Measurements from ENCODE around the gene DNAAF3. TPM values are rescaled to one million over a fixed set of nuclear protein-coding genes. Genes with fewer than 3 reads are reported as not detected.

DNAAF3 gene
- total RNA-seq, 1 experiment from 2014 or later, result 52.8 TPM

GRCh38 chr19:55146705-55147273 lies 19.6 kb downstream of the DNAAF3 start:
- Histone ChIP-seq H3K9ac (ENCODE audit: low read length) (peak overlapping the region; percentile 70), H3K9me2 (ENCODE audit: insufficient read depth) (no peaks in the 10 kb centered on the region), H3K27me3 (ENCODE audit: insufficient read depth, low read length) (no peaks in the 10 kb centered on the region), H3K4me3 (replicated peaks in 1 of 2; ENCODE audit: low read depth in 1 of 2, low read length in 2 of 2) (peak overlapping the region; percentile 60 to 69), H3K4me2 (ENCODE audit: low read length) (peak overlapping the region; percentile 88), H3K36me3 (ENCODE audit: control insufficient read depth in 1 of 2, insufficient read depth in 2 of 2, low read length in 2 of 2) (0 out of 4 replicates have a peak, but pooled peaks cover 0 to 4% of the 10 kb centered on the region in 2 experiments), H3K4me1 (ENCODE audit: control insufficient read depth in 1 of 2, insufficient read depth in 2 of 2, low read length in 2 of 2) (peaks cover 16 to 60% of the 10 kb centered on the region in 2 experiments), H3K79me2 (ENCODE audit: insufficient read depth, low read length) (peaks cover 4% of the 10 kb centered on the region), H3K27ac (ENCODE audit: low read depth, low read length) (peak overlapping the region; percentile 99), H2AFZ (ENCODE audit: low read depth, low read length, poor library complexity, severe bottlenecking) (no peak overlapping the region), H3K9me3 (ENCODE audit: control insufficient read depth in 1 of 2, insufficient read depth in 1 of 2, low read depth in 1 of 2, low read length in 2 of 2) (no peaks in the 10 kb centered on the region), H4K20me1 (ENCODE audit: insufficient read depth) (no peaks in the 10 kb centered on the region)
- ATAC-seq, result peak; percentile 92
- ChIA-PET POLR2A (interaction anchor here (0.6 to 2.9 kb wide), 17 partner anchors 9 to 496 kb away, joined by 3 to 24 read pairs (median 4); partner anchors contain the start of genes DNAAF3, KMT5C, PPP1R12C and TNNI3), RAD21 (ENCODE audit: low non-redundant PET in 1 of 2, low total read pairs in 2 of 2, uncharacterized antibody in 2 of 2, unreplicated experiment in 2 of 2) (interaction anchor here (0.6 to 1.8 kb wide), 7 partner anchors 9 to 496 kb away, joined by 3 to 13 read pairs (median 4); partner anchors contain the start of genes ZNF581 (in 1 of the 2) and ZNF784 (in 1 of the 2)), CTCF (interaction anchor here (0.6 to 4.4 kb wide), 19 partner anchors 10 to 507 kb away, joined by 3 to 53 read pairs (median 4); partner anchors contain the start of genes DNAAF3, FIZ1, ISOC2 and PPP1R12C)
- intact Hi-C loops (cut with micrococcal nuclease), result loop anchor here (10.0 kb wide), 1 partner anchor 488 kb away; no protein-coding TSS in a partner anchor
- peak; percentile 61 for DNase-seq (ENCODE audit: low read depth, low spot score)
- no TSS peak for BruUV-seq (replicated peaks)
- TF ChIP-seq CBX3 (IDR thresholded peaks at IDR 0.05; ENCODE audit: low read depth) (no peak), EZH2phosphoT487 (IDR thresholded peaks at IDR 0.05; ENCODE audit: borderline replicate concordance) (no peak), SP1 (IDR thresholded peaks at IDR 0.05; ENCODE audit: low read depth) (peak; percentile 65), POLR2AphosphoS5 (IDR thresholded peaks at IDR 0.05; ENCODE audit: low read depth, low read length) (peak; percentile 67), POLR2A (IDR thresholded peaks at IDR 0.05; ENCODE audit: borderline replicate concordance, extremely low read depth, insufficient read depth, insufficient read length) (peak; percentile 36), SIN3A (IDR thresholded peaks at IDR 0.05; ENCODE audit: low read depth) (peak; percentile 31; the same call in 1 of the 2 replicates), JUND (IDR thresholded peaks at IDR 0.05) (no peak), CEBPB (IDR thresholded peaks at IDR 0.05; ENCODE audit: low read depth) (no peak), TCF7L2 (IDR thresholded peaks at IDR 0.05; ENCODE audit: borderline replicate concordance, extremely low read depth, insufficient read depth, insufficient read length) (no peak), RAD21 (IDR thresholded peaks at IDR 0.05; ENCODE audit: low read depth) (no peak), ELF1 (IDR thresholded peaks at IDR 0.05; ENCODE audit: borderline replicate concordance, low read depth) (no peak), MAX (IDR thresholded peaks at IDR 0.05) (peak; percentile 63), ZFX (IDR thresholded peaks at IDR 0.05) (0 out of 2 replicates have a peak, but pooled peaks have one; percentile 17), FOSL1 (IDR thresholded peaks at IDR 0.05; ENCODE audit: low read depth) (no peak)
- TF ChIP-seq, protein P1, sequence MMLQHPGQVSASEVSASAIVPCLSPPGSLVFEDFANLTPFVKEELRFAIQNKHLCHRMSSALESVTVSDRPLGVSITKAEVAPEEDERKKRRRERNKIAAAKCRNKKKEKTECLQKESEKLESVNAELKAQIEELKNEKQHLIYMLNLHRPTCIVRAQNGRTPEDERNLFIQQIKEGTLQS (IDR thresholded peaks at IDR 0.05), result no peak
- TF ChIP-seq, protein P2, sequence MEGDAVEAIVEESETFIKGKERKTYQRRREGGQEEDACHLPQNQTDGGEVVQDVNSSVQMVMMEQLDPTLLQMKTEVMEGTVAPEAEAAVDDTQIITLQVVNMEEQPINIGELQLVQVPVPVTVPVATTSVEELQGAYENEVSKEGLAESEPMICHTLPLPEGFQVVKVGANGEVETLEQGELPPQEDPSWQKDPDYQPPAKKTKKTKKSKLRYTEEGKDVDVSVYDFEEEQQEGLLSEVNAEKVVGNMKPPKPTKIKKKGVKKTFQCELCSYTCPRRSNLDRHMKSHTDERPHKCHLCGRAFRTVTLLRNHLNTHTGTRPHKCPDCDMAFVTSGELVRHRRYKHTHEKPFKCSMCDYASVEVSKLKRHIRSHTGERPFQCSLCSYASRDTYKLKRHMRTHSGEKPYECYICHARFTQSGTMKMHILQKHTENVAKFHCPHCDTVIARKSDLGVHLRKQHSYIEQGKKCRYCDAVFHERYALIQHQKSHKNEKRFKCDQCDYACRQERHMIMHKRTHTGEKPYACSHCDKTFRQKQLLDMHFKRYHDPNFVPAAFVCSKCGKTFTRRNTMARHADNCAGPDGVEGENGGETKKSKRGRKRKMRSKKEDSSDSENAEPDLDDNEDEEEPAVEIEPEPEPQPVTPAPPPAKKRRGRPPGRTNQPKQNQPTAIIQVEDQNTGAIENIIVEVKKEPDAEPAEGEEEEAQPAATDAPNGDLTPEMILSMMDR (IDR thresholded peaks at IDR 0.05 in 2 of 3, conservative IDR thresholded peaks at IDR 0.05 in 1 of 3; ENCODE audit: borderline replicate concordance in 1 of 3, insufficient read depth in 1 of 3, low read depth in 2 of 3, low read length in 2 of 3), result no peak

Measured in HCT116 (cell line).